Ovary (tissue), 3 donors: Measurements from ENCODE around the gene TAS2R60.

Source experiments
- EP300 ChIP-seq: sonication (generic); formaldehyde crosslinking; IDR thresholded peaks from one replicate; pipeline ENCODE4 v1.6.1; 2017; ENCODE audit warnings: antibody characterized with exemption
- POLR2A ChIP-seq: fragments of 450-650 bp; IDR thresholded peaks from one replicate; pipeline ENCODE4 v1.6.1; 2017; ENCODE audit warnings: antibody characterized with exemption, mild to moderate bottlenecking, moderate library complexity
- TF ChIP-seq, protein P1 (sequence below), 3 donors: fragments of 450-650 bp in 2 of 3; fragments of 200-600 bp in 1 of 3; IDR thresholded peaks; one replicate each; pipeline versions ENCODE4 v1.5.1 to v1.8.0; 2016 to 2022; ENCODE audit warnings: antibody characterized with exemption in 3 of 3, mild to moderate bottlenecking in 1 of 3
- donor health status: DM: no; HTN: no; CAD: no.

DNA sequence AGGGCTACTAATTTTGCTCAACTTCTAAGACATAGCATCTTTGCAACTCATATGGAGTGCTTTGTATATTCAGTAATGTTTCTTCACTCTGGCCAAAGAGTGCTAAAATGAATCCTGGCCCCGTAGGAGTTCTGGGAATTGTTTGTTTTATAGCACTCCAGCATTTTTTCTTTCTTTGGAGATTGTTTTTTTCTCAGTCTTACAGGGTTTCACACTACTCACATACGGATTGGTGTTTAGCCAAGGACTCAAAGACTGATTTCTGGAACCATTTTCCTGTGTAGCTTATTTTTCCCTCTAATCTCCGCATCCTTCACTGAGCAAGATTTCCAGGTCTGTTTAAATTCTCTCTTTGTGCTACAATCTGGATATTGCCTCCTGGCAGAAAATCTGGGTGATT is 40.9 kb downstream of the TAS2R60 start:
- TF ChIP-seq, protein P1, sequence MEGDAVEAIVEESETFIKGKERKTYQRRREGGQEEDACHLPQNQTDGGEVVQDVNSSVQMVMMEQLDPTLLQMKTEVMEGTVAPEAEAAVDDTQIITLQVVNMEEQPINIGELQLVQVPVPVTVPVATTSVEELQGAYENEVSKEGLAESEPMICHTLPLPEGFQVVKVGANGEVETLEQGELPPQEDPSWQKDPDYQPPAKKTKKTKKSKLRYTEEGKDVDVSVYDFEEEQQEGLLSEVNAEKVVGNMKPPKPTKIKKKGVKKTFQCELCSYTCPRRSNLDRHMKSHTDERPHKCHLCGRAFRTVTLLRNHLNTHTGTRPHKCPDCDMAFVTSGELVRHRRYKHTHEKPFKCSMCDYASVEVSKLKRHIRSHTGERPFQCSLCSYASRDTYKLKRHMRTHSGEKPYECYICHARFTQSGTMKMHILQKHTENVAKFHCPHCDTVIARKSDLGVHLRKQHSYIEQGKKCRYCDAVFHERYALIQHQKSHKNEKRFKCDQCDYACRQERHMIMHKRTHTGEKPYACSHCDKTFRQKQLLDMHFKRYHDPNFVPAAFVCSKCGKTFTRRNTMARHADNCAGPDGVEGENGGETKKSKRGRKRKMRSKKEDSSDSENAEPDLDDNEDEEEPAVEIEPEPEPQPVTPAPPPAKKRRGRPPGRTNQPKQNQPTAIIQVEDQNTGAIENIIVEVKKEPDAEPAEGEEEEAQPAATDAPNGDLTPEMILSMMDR (IDR thresholded peaks at IDR 0.05) = no peak
- TF ChIP-seq POLR2A = no peak
- TF ChIP-seq EP300 = no peak
